Measurements from ENCODE around the gene ATM.

ATM gene

DNA sequence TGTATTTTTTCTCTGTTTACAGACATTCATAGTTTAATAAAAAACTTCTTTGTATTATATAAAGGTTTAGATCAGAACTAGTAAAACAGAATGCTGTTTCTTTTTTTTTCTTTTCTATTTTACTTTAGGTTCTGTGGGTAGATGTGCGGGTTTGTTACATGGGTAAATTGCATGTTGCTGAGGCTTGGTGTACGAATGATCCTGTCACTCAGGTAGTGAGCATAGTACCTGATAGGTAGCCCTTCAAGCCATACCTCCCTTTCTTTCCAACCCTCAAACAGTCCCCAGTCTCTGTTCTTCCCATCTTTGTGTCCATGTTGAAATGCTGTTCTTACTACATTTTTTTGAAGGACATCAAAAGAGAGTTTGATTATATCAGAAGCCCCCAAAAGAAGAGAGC is 3.2 kb downstream of the ATM start:
- H3K9ac ChIP-seq (ENCODE audit: low read length): peak overlapping the region; percentile 90; the same call in 1 of the 2 replicates
- H3K79me2 ChIP-seq (ENCODE audit: insufficient read depth, low read length): peaks cover 53% of the 10 kb centered on the region
- H3K27ac ChIP-seq (ENCODE audit: low read depth, low read length): peak overlapping the region; percentile 93

DNA sequence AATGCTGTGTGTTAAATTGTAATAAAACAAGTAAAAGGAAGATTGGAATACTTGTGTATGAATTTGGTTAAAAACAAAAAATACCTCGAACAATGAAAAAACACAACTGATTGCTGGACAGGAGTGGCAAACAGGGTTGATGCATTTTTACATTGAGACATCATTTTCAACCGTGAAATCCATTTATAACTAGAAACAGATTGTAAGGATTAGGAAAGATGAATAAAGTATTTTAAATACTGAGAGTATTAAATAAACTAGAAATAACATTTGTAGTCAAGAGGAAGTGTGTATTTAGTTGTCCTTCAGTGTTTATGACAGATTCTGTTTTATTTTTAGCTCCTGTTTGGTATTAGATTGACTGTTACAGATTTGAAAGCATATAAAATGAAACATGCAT is 5.4 kb downstream of the ATM start:
- Histone ChIP-seq H3K4me3 (ENCODE audit: insufficient read depth, low read length, poor library complexity, severe bottlenecking) (no peak overlapping the region), H3K36me3 (ENCODE audit: low read length) (peaks cover 39% of the 10 kb centered on the region), H3F3A (ENCODE audit: insufficient read depth) (peaks cover 45% of the 10 kb centered on the region), H4K20me1 (ENCODE audit: low read depth, low read length) (no peaks in the 10 kb centered on the region), H3K4me2 (ENCODE audit: low read depth, low read length, poor library complexity, severe bottlenecking) (peak overlapping the region; percentile 31), H3K9me3 (ENCODE audit: insufficient read depth, low read length) (no peaks in the 10 kb centered on the region), H2AFZ (ENCODE audit: low read depth, low read length, severe bottlenecking) (no peak overlapping the region), H3K79me2 (ENCODE audit: insufficient read depth, low read length) (peaks cover 40% of the 10 kb centered on the region), H3K9ac (ENCODE audit: low read length) (no peak overlapping the region), H3K27ac (ENCODE audit: low read depth, low read length) (peak overlapping the region; percentile 58), H3K27me3 (ENCODE audit: low read length) (no peaks in the 10 kb centered on the region), H3K9me2 (replicated peaks; ENCODE audit: insufficient read depth, low read length) (no peaks in the 10 kb centered on the region)
- TF ChIP-seq, protein P1, sequence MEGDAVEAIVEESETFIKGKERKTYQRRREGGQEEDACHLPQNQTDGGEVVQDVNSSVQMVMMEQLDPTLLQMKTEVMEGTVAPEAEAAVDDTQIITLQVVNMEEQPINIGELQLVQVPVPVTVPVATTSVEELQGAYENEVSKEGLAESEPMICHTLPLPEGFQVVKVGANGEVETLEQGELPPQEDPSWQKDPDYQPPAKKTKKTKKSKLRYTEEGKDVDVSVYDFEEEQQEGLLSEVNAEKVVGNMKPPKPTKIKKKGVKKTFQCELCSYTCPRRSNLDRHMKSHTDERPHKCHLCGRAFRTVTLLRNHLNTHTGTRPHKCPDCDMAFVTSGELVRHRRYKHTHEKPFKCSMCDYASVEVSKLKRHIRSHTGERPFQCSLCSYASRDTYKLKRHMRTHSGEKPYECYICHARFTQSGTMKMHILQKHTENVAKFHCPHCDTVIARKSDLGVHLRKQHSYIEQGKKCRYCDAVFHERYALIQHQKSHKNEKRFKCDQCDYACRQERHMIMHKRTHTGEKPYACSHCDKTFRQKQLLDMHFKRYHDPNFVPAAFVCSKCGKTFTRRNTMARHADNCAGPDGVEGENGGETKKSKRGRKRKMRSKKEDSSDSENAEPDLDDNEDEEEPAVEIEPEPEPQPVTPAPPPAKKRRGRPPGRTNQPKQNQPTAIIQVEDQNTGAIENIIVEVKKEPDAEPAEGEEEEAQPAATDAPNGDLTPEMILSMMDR (IDR thresholded peaks at IDR 0.05; ENCODE audit: insufficient read depth, low read length, poor library complexity, severe bottlenecking): no peak
- TF ChIP-seq EZH2phosphoT487 (conservative IDR thresholded peaks at IDR 0.05; ENCODE audit: low read length): no peak

More for the DNA sequence above, 3.2 kb downstream of the ATM start:
- H3F3A ChIP-seq (ENCODE audit: insufficient read depth): peaks cover 56% of the 10 kb centered on the region
- peak overlapping the region; percentile 90 for H3K4me2 ChIP-seq (ENCODE audit: low read depth, low read length, poor library complexity, severe bottlenecking)
- no peaks in the 10 kb centered on the region for H3K9me3 ChIP-seq (ENCODE audit: insufficient read depth, low read length)
- no peak overlapping the region for H2AFZ ChIP-seq (ENCODE audit: low read depth, low read length, severe bottlenecking)
- H4K20me1 ChIP-seq (ENCODE audit: low read depth, low read length): no peaks in the 10 kb centered on the region
- no peaks in the 10 kb centered on the region for H3K27me3 ChIP-seq (ENCODE audit: low read length)
- H3K9me2 ChIP-seq (replicated peaks; ENCODE audit: insufficient read depth, low read length): no peaks in the 10 kb centered on the region
- no peak overlapping the region for H3K4me3 ChIP-seq (ENCODE audit: insufficient read depth, low read length, poor library complexity, severe bottlenecking)
- H3K36me3 ChIP-seq (ENCODE audit: low read length): peaks cover 28% of the 10 kb centered on the region; the same call in 1 of the 2 replicates
- TF ChIP-seq EZH2phosphoT487 (conservative IDR thresholded peaks at IDR 0.05; ENCODE audit: low read length): no peak

DNA sequence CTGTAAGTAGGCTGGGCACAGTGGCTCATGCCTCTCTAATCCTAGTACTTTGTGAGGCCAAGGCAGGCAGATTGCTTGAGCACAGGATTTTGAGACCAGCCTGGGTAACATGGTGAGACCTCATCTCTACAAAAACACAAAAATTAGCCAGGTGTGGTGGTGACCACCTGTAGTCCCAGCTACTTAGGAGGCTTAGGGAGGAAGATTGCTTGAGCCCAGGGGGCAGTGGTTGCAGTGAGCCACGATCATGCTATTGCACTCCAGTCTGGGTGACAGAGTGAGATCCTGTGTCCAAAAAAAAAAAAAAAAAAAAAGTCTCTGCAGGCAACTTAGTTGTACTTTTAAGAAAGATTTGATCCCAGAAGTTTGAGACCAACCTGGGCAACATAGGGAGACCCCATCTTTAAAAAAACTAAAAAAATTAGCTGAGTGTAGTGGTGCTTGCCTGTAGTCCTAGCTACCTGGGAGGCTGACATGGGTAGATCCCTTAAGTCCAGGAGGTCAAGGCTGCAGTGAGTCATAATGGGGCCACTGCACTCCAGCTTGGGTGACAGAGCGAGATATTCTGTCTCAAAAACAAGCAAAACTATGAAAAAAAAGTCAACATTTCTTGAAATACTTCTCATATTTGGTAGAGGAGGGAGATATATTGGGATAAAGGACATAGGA is 10.5 kb downstream of the ATM start:
- Histone ChIP-seq H3K27ac (ENCODE audit: low read depth, low read length) (peak overlapping the region; percentile 96; the same call in 1 of the 2 replicates), H2AFZ (ENCODE audit: low read depth, low read length, severe bottlenecking) (no peak overlapping the region), H3K9me3 (ENCODE audit: insufficient read depth, low read length) (no peaks in the 10 kb centered on the region), H4K20me1 (ENCODE audit: low read depth, low read length) (no peaks in the 10 kb centered on the region), H3K79me2 (ENCODE audit: insufficient read depth, low read length) (no peaks in the 10 kb centered on the region; the same call in 1 of the 2 replicates), H3K27me3 (ENCODE audit: low read length) (no peaks in the 10 kb centered on the region), H3K4me3 (ENCODE audit: insufficient read depth, low read length, poor library complexity, severe bottlenecking) (no peak overlapping the region), H3K9me2 (replicated peaks; ENCODE audit: insufficient read depth, low read length) (no peaks in the 10 kb centered on the region), H3F3A (ENCODE audit: insufficient read depth) (peaks cover 45% of the 10 kb centered on the region), H3K9ac (ENCODE audit: low read length) (no peak overlapping the region), H3K36me3 (ENCODE audit: low read length) (peaks cover 32% of the 10 kb centered on the region), H3K4me2 (ENCODE audit: low read depth, low read length, poor library complexity, severe bottlenecking) (no peak overlapping the region)
- TF ChIP-seq, protein P1 (IDR thresholded peaks at IDR 0.05; ENCODE audit: insufficient read depth, low read length, poor library complexity, severe bottlenecking): no peak
- TF ChIP-seq EZH2phosphoT487 (conservative IDR thresholded peaks at IDR 0.05; ENCODE audit: low read length): no peak

DNA sequence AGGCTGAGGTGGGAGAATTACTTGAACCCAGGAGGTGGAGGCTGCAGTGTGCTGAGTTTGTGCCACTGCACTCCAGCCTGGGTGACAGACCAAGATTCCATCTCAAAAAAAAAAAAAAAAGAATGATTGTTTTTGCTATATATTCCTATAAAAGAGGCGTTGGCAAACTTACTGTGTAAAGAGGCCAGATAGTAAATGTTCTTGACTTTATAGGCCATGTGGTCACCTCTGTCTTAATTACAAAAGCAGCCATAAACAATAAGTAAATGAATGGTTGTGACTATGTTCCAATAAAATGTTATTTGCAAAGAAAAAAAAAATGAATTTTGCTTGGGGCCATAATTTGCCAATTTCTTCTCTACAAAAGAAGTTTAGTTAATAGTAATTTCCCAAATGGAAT is 12.3 kb downstream of the ATM start:
- H3K4me2 ChIP-seq (ENCODE audit: low read depth, low read length, poor library complexity, severe bottlenecking): peak overlapping the region; percentile 66
- H3K27ac ChIP-seq (ENCODE audit: low read depth, low read length): peak overlapping the region; percentile 96
- no peak for TF ChIP-seq EZH2phosphoT487 (conservative IDR thresholded peaks at IDR 0.05; ENCODE audit: low read length)
- TF ChIP-seq, protein P1 (IDR thresholded peaks at IDR 0.05; ENCODE audit: insufficient read depth, low read length, poor library complexity, severe bottlenecking): no peak
- H3K9ac ChIP-seq (ENCODE audit: low read length): no peak overlapping the region
- no peaks in the 10 kb centered on the region for H3K9me2 ChIP-seq (replicated peaks; ENCODE audit: insufficient read depth, low read length)
- no peaks in the 10 kb centered on the region for H3K9me3 ChIP-seq (ENCODE audit: insufficient read depth, low read length)
- no peak overlapping the region for H2AFZ ChIP-seq (ENCODE audit: low read depth, low read length, severe bottlenecking)
- H3F3A ChIP-seq (ENCODE audit: insufficient read depth): peaks cover 42% of the 10 kb centered on the region
- H3K27me3 ChIP-seq (ENCODE audit: low read length): no peaks in the 10 kb centered on the region
- no peak overlapping the region for H3K4me3 ChIP-seq (ENCODE audit: insufficient read depth, low read length, poor library complexity, severe bottlenecking)
- no peaks in the 10 kb centered on the region for H4K20me1 ChIP-seq (ENCODE audit: low read depth, low read length)
- peaks cover 10% of the 10 kb centered on the region; the same call in 1 of the 2 replicates for H3K79me2 ChIP-seq (ENCODE audit: insufficient read depth, low read length)
- peaks cover 36% of the 10 kb centered on the region for H3K36me3 ChIP-seq (ENCODE audit: low read length)

Measured in SU-DHL-6 (cell line).